Measurements from ENCODE around the gene REC114. TPM values are rescaled to one million over a fixed set of nuclear protein-coding genes. Genes with fewer than 3 reads are reported as not detected.

REC114 gene
- total RNA-seq, 1 donor from 2014 or later = not detected

- no peak for DNase-seq
Observed at GRCh38 chr15:73607405-73607804, 164.4 kb downstream of the REC114 start.

GRCh38 chr15:73607843-73608242 lies 164.9 kb downstream of the REC114 start:
- DNase-seq = peak; percentile 43

- DNase-seq = no peak
Observed at GRCh38 chr15:73608475-73608874, 165.5 kb downstream of the REC114 start.

DNA sequence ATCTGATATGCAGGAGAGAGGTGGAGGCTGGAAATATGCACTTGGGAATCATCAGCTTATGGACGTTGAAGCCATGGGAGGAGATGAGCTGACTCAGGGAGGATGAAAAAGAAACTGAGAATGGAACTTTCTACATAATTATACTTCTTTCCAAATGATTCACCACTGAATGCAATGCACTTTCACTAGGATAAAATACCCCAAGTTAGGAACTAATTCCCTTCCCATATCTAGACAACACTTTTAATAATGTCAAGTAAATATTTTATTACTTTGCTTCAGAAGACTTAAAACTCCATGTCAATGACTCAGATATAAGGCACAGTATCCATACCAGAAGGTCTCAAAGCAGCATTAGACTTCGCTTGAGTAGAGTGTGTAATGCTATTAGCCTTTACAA lies 166.0 kb downstream of the REC114 start:
- no peak for DNase-seq

Other genes starting within 250 kb of the REC114 start
- not detected for gene HCN4, start 74.2 kb upstream of the REC114 start, total RNA-seq
- 85.5 TPM for gene NPTN, start 190.2 kb downstream of the REC114 start, total RNA-seq
- 85.4 TPM for gene CD276, start 241.2 kb downstream of the REC114 start, total RNA-seq